DMS114 treated with DMSO at 0.1 percent for 48 hours (cell line): Measurements from ENCODE around the gene IL22RA1.

Source experiments
- DNase-seq: peaks from one replicate; lab custom pipeline; 2025; ENCODE audit not compliant: unreplicated experiment; lab: John Stamatoyannopoulos, UW

The IL22RA1 gene

DNA sequence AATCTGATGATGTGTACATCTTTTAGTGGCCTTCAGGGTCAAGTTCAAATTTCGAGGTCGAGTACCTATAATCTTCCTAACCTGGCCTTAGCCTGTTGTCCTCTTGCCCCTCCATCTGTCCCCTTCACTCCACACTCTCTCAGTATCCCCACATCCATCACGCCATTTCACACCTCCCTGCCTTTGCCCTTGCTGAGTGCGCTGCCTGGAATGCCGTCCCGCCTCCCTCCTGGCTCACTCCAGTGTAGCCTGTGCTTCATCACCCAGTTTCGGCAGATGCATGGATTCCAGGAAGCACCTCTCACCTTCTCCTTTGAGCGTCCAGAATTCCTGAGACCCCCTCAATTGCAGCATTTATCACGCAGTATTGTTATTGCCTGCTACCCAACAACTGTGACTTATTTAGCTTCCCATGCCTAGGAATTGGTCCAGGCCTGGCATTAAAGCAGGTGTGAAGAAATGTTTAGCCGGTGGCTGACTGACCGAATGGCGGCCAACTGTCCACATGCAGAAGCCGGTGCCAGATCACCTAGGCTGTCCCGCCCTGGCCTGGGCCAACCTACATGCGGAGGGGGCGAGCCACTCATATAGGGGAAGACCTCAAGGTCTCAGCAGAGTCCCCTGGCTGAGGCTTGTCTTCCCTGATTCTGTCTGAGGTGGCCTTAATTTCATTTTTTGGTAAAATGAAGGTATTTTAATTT, 65.5 kb downstream of the IL22RA1 start:
- DNase-seq, result no peak

DNA sequence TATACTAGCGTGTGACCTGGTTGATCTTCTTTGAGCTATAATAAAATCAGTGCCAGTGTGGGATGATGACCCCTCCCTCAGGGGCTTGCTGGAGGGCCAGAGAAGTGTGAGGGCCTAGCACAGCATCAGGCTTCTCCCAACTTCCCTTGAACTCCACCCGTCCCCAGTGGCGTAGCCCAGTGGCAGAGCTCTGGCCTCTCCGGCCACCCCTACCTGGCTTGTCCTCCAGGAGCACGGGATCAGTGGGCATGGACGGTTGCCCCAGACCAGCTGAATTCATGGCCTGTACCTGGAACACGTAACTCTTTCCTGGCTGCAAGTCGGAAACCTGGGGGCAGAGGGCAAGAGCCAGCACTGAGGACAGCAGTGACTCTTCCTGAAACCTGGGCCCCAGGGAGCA, 67.0 kb downstream of the IL22RA1 start:
- no peak for DNase-seq

DNA sequence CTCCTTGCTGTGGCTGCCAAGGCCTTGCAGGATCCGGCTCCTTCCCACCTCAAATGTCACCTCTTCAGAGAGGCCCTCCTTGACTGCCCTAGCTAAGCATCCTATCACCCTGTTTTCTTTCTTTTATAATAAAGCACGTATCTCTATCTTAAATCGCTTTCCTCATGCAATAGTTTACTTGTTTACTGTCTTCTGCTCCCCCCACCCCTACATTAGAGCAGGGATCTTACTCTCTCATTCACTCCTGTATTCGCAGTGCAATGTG, 67.4 kb downstream of the IL22RA1 start:
- no peak for DNase-seq

DNA sequence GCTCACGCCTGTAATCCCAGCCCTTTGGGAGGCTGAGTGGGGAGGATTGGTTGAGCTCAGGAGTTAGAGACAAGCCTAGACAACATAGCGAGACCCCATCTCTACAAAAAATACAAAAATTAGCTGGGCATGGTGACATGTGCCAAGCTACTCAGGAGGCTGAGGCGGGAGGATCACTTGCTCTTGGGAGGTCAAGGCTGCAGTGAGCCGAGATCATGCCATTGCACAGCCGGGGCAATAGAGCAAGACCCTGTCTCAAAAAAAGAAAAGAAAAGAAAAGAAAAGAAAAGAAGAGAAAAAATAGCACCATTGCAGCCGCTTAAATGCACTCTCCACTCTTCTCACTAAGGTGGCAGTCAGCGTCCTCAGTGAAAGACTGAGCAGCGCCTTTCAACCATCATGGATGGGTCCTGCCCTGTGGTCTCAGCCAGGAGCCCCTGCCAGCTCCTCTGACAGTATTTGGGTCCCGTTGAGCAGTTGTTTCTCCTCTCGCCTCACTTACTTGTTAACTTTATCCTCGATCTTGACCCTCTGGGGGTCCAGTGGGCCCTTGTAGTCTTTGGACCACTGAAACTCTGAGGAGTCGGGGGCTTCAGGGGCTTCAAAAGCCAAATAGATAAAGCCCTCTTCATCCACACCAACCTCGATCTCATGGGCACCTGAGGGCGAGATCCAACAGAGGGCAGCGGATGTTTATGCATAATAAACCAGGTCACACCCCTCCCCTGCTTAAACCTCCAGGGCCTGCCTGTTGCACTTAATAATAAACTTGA, 67.9 kb downstream of the IL22RA1 start:
- no peak for DNase-seq

DNA sequence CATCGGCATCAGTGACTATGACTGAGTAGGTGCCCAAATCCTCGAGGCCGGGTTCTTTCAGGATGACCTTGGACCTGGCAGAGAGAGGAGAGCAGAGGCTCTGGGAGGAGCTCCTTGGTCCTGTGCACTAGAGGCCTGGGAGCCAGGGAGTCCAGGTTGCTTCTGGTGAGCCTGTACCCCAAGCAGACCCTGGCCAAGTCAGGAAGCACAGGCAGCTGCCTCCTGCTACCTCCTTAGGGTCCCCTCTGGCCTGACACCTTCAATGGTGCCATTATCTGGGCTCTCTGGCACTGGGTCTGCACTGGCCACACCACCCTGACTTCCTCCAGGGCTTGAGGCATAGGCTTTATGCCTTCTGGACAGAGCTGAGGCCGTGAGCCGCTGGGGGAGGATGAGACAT, 68.7 kb downstream of the IL22RA1 start:
- no peak for DNase-seq

DNA sequence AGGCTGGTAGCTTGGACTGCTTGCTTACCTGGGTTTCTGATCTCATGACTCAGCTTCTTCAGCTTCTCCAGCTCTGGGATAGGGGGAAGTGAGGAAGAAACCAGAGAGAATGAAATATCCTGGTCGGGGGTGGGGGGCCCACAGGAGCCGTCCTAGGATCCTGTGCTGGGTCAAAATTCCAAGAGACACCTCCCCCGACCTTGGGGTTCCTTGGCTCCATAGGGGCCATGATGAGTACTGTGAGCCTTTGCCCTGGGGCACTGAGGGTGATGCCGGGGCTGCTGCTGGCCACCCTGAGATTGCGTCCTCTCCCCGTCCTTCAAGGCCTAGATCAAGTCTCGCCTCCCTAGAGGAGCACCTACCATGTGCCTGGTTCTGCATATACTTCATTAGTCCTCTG, 71.0 kb downstream of the IL22RA1 start:
- no peak for DNase-seq

DNA sequence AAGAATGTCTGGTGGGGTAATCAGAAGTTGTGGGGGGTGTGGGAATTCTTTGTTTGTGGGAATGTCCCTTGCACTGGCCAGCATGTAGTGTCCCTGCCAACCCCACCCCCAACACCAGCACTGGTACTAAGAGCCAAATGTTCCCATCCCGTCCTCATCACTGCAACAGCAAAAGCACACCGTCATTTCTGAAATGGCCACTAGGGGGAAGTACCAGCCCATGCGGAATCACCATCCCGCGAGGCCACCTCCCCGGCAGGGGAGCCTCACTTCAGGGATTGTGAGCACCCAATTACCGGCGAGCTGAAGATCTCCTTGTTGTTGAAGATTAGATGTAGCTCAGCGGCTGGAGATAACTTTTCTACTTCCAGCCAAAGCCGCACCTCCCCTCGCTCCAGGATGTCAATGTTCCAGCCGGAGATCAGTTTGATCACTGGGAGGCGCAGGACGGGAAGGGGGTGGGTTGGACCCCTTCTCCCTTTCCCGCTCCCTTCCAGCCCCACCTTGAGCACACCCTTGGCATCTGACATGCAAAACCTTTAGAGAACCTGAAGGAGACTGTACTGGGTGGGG, 72.0 kb downstream of the IL22RA1 start:
- peak; percentile 88 for DNase-seq

DNA sequence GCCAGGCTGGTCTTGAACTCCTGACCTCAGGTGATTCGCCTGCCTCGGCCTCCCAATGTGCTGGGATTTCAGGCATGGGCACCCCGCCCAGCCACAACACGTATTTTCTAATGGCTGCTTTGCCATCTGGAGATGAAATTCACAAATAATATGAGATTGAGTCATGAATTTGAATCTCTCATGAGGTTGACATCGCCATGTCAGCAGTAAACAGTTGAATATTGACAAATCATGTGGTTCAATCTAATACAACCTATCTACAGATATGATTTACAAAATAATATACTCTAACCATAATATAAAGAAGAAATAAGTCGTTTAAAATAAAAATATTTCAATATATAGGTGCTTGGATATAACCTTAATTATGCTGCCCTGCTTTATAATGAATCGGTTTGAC, 73.1 kb downstream of the IL22RA1 start:
- no peak for DNase-seq
